Dendritic cell treated with granulocyte-macrophage colony-stimulating factor and Interleukin-4, amounts not matched to agents 40 ng/mL and 50 ng/mL, for 4 days (primary cell): ENCODE data around the gene FKBP15.
A peak's percentile ranks its signal among the peaks of the same experiment; 100 is the strongest.
"Not testable (repeated sequence)": the region's sequence is repeated elsewhere in the genome, so short reads cannot be mapped to it uniquely, and the experiment has no call there.

Source experiments
- H3K27ac Mint-ChIP-seq: one replicate; pipeline ENCODE4 v1.8.0; 2022; ENCODE audit warnings: mild to moderate bottlenecking, mixed read lengths
- H3K27me3 Mint-ChIP-seq: one replicate; pipeline ENCODE4 v1.8.0; 2022; ENCODE audit warnings: mild to moderate bottlenecking, mixed read lengths
- H3K36me3 Mint-ChIP-seq: one replicate; pipeline ENCODE4 v1.8.0; 2022; ENCODE audit warnings: low read depth, mixed read lengths
- H3K4me1 Mint-ChIP-seq: one replicate; pipeline ENCODE4 v1.8.0; 2022; ENCODE audit warnings: low read depth, mixed read lengths
- H3K4me3 Mint-ChIP-seq: one replicate; pipeline ENCODE4 v1.8.0; 2022; ENCODE audit warnings: mild to moderate bottlenecking, moderate library complexity, mixed read lengths
- H3K9me3 Mint-ChIP-seq: one replicate; pipeline ENCODE4 v1.8.0; 2022; ENCODE audit warnings: mixed read lengths
- intact Hi-C: fragments of 100-400 bp; cut with micrococcal nuclease; formaldehyde crosslinking; loops from one replicate; pipeline ENCODE4 v1.15.0; 2022

Gene FKBP15

GRCh38 chr9:113221003-113221799 is at the start of gene FKBP15, which contains the start of gene SLC31A1:
FKBP15 (minus strand) TSS chr9:113221277; CDS start chr9:113221243, 34 bp downstream.
SLC31A1 (plus strand) TSS chr9:113221544; CDS start chr9:113256149, 34,605 bp downstream.
- peak within 1 kb of the TSS; percentile 95 for H3K4me3 Mint-ChIP-seq
- H3K27ac Mint-ChIP-seq = peak within 1 kb of the TSS; percentile 95
- intact Hi-C loops = loop anchor here (2.0 to 5.0 kb wide), 2 partner anchors 34 to 66 kb away; no protein-coding TSS in a partner anchor
- H3K9me3 Mint-ChIP-seq = no peaks in the 10 kb centered on the region
- peaks cover 51% of the 10 kb centered on the region for H3K36me3 Mint-ChIP-seq
- no peaks in the 10 kb centered on the region for H3K27me3 Mint-ChIP-seq
- peaks cover 29% of the 10 kb centered on the region for H3K4me1 Mint-ChIP-seq

GRCh38 chr9:113269871-113270270 is 48.8 kb upstream of the FKBP15 start:
- Mint-ChIP-seq H3K4me1 (peaks cover 5% of the 10 kb centered on the region), H3K4me3 (no peak overlapping the region), H3K27ac (no peak overlapping the region), H3K27me3 (no peaks in the 10 kb centered on the region), H3K36me3 (peaks cover 75% of the 10 kb centered on the region), H3K9me3 (no peaks in the 10 kb centered on the region)
- intact Hi-C loops = loop anchor here (10.0 kb wide), 2 partner anchors 85 to 115 kb away; partner anchors contain the start of gene SLC31A2

GRCh38 chr9:113269355-113269754 is 48.3 kb upstream of the FKBP15 start:
- intact Hi-C loops = no loop called here
- no peaks in the 10 kb centered on the region for H3K9me3 Mint-ChIP-seq
- peaks cover 4% of the 10 kb centered on the region for H3K4me1 Mint-ChIP-seq
- H3K27me3 Mint-ChIP-seq = no peaks in the 10 kb centered on the region
- no peak overlapping the region for H3K4me3 Mint-ChIP-seq
- H3K36me3 Mint-ChIP-seq = peaks cover 78% of the 10 kb centered on the region
- H3K27ac Mint-ChIP-seq = no peak overlapping the region

- Mint-ChIP-seq H3K4me1 (no peaks in the 10 kb centered on the region), H3K9me3 (no peaks in the 10 kb centered on the region), H3K27ac (no peak overlapping the region), H3K27me3 (no peaks in the 10 kb centered on the region), H3K36me3 (peaks cover 85% of the 10 kb centered on the region), H3K4me3 (no peak overlapping the region)
- intact Hi-C loops = no loop called here
Measured at GRCh38 chr9:113267911-113268566, 47.0 kb upstream of the FKBP15 start.

GRCh38 chr9:113266174-113266573 is 45.1 kb upstream of the FKBP15 start:
- H3K27ac Mint-ChIP-seq = no peak overlapping the region
- peaks cover 82% of the 10 kb centered on the region for H3K36me3 Mint-ChIP-seq
- intact Hi-C loops = no loop called here
- H3K4me1 Mint-ChIP-seq = no peaks in the 10 kb centered on the region
- no peaks in the 10 kb centered on the region for H3K9me3 Mint-ChIP-seq
- no peaks in the 10 kb centered on the region for H3K27me3 Mint-ChIP-seq
- no peak overlapping the region for H3K4me3 Mint-ChIP-seq

- Mint-ChIP-seq H3K4me1 (no peaks in the 10 kb centered on the region), H3K36me3 (peaks cover 87% of the 10 kb centered on the region), H3K27me3 (no peaks in the 10 kb centered on the region), H3K4me3 (no peak overlapping the region), H3K9me3 (no peaks in the 10 kb centered on the region), H3K27ac (no peak overlapping the region)
- intact Hi-C loops = no loop called here
Measured at GRCh38 chr9:113261917-113262671, 41.0 kb upstream of the FKBP15 start.

GRCh38 chr9:113258282-113258681 is 37.2 kb upstream of the FKBP15 start:
- Mint-ChIP-seq H3K36me3 (peaks cover 72% of the 10 kb centered on the region), H3K27me3 (no peaks in the 10 kb centered on the region), H3K27ac (no peak overlapping the region), H3K4me1 (peaks cover 12% of the 10 kb centered on the region), H3K9me3 (no peaks in the 10 kb centered on the region), H3K4me3 (no peak overlapping the region)
- intact Hi-C loops = no loop called here

GRCh38 chr9:113257863-113258262 is 36.8 kb upstream of the FKBP15 start:
- Mint-ChIP-seq H3K4me3 (no peak overlapping the region), H3K36me3 (peaks cover 69% of the 10 kb centered on the region), H3K27me3 (no peaks in the 10 kb centered on the region), H3K4me1 (peaks cover 12% of the 10 kb centered on the region), H3K27ac (no peak overlapping the region), H3K9me3 (no peaks in the 10 kb centered on the region)
- intact Hi-C loops = no loop called here

- intact Hi-C loops = no loop called here
- H3K27ac Mint-ChIP-seq = peak overlapping the region; percentile 29
- H3K36me3 Mint-ChIP-seq = peaks cover 47% of the 10 kb centered on the region
- peaks cover 12% of the 10 kb centered on the region for H3K4me1 Mint-ChIP-seq
- no peaks in the 10 kb centered on the region for H3K27me3 Mint-ChIP-seq
- H3K4me3 Mint-ChIP-seq = no peak overlapping the region
- H3K9me3 Mint-ChIP-seq = no peaks in the 10 kb centered on the region
Measured at GRCh38 chr9:113255438-113255837, 34.4 kb upstream of the FKBP15 start.

GRCh38 chr9:113254991-113255390 is 33.9 kb upstream of the FKBP15 start:
- H3K9me3 Mint-ChIP-seq = no peaks in the 10 kb centered on the region
- peak overlapping the region; percentile 29 for H3K27ac Mint-ChIP-seq
- H3K36me3 Mint-ChIP-seq = peaks cover 42% of the 10 kb centered on the region
- no peaks in the 10 kb centered on the region for H3K27me3 Mint-ChIP-seq
- H3K4me3 Mint-ChIP-seq = no peak overlapping the region
- intact Hi-C loops = no loop called here
- H3K4me1 Mint-ChIP-seq = peaks cover 12% of the 10 kb centered on the region

- Mint-ChIP-seq H3K27me3 (no peaks in the 10 kb centered on the region), H3K27ac (no peak overlapping the region), H3K36me3 (peaks cover 11% of the 10 kb centered on the region), H3K9me3 (no peaks in the 10 kb centered on the region), H3K4me1 (peaks cover 16% of the 10 kb centered on the region), H3K4me3 (no peak overlapping the region)
- intact Hi-C loops = no loop called here
Measured at GRCh38 chr9:113250807-113251206, 29.7 kb upstream of the FKBP15 start.

- H3K4me3 Mint-ChIP-seq, H3K27me3 Mint-ChIP-seq, H3K9me3 Mint-ChIP-seq, H3K27ac Mint-ChIP-seq, intact Hi-C loops: not testable (repeated sequence)
- Mint-ChIP-seq H3K36me3 (peaks cover 14% of the 10 kb centered on the region), H3K4me1 (peaks cover 12% of the 10 kb centered on the region)
Measured at GRCh38 chr9:113249661-113250060, 28.6 kb upstream of the FKBP15 start.

GRCh38 chr9:113247640-113248039 is 26.6 kb upstream of the FKBP15 start:
- intact Hi-C loops = no loop called here

GRCh38 chr9:113246928-113247327 is 25.9 kb upstream of the FKBP15 start:
- peaks cover 12% of the 10 kb centered on the region for H3K4me1 Mint-ChIP-seq
- H3K27me3 Mint-ChIP-seq = no peaks in the 10 kb centered on the region
- intact Hi-C loops = no loop called here
- H3K27ac Mint-ChIP-seq = no peak overlapping the region
- H3K4me3 Mint-ChIP-seq = no peak overlapping the region
- H3K9me3 Mint-ChIP-seq = no peaks in the 10 kb centered on the region
- H3K36me3 Mint-ChIP-seq = peaks cover 14% of the 10 kb centered on the region

More at GRCh38 chr9:113247640-113248039, 26.6 kb upstream of the FKBP15 start:
- Mint-ChIP-seq H3K27ac (no peak overlapping the region), H3K27me3 (no peaks in the 10 kb centered on the region), H3K9me3 (no peaks in the 10 kb centered on the region), H3K4me3 (no peak overlapping the region), H3K36me3 (peaks cover 14% of the 10 kb centered on the region), H3K4me1 (peaks cover 12% of the 10 kb centered on the region)
